SJSA1 (cell line): Measurements from ENCODE around the gene RNPEPL1. TPM values are rescaled to one million over a fixed set of nuclear protein-coding genes. Genes with fewer than 3 reads are reported as not detected.
"Not testable (repeated sequence)": the region's sequence is repeated elsewhere in the genome, so short reads cannot be mapped to it uniquely, and the experiment has no call there.

Experiments used
- DNase-seq, 2 experiments: peaks; one replicate each; pipeline ENCODE4 v3.0.0-alpha.2; 2015 to 2020; ENCODE audit warnings: low spot score in 2 of 2, low read depth in 1 of 2
- H3K27ac ChIP-seq: fragments of 250-450 bp; sonication (Bioruptor Pico); 2 replicates; pipeline ENCODE4 v1.5.1; 2020; ENCODE audit warnings: mild to moderate bottlenecking, moderate library complexity
- H3K27me3 ChIP-seq: fragments of 250-450 bp; sonication (Bioruptor Pico); replicated peaks from 2 replicates; pipeline ENCODE4 v1.5.1; 2020; ENCODE audit warnings: mild to moderate bottlenecking, moderate library complexity
- H3K36me3 ChIP-seq: fragments of 250-450 bp; sonication (Bioruptor Pico); 2 replicates; pipeline ENCODE4 v1.5.1; 2020; ENCODE audit warnings: mild to moderate bottlenecking
- H3K4me1 ChIP-seq: fragments of 250-450 bp; sonication (Bioruptor Pico); replicated peaks from 2 replicates; pipeline ENCODE4 v1.6.1; 2021; ENCODE audit warnings: mild to moderate bottlenecking
- H3K4me3 ChIP-seq: fragments of 250-450 bp; sonication (Bioruptor Pico); 2 replicates; pipeline ENCODE4 v1.5.1; 2020; ENCODE audit warnings: mild to moderate bottlenecking
- H3K9me3 ChIP-seq: fragments of 250-450 bp; sonication (Bioruptor Pico); replicated peaks from 2 replicates; pipeline ENCODE4 v1.5.1; 2020; ENCODE audit warnings: mild to moderate bottlenecking
- total RNA-seq: library from RNA; depleted of rRNA; stranded (reverse); fragments of >200 nt; shearing (Covaris generic); gene quantifications from 2 replicates; pipeline ENCODE4 v1.2.3, GENCODE V29; 2014; rRNA removed

RNPEPL1 gene
- 14.3 and 14.9 TPM in 2 replicates for total RNA-seq

DNA sequence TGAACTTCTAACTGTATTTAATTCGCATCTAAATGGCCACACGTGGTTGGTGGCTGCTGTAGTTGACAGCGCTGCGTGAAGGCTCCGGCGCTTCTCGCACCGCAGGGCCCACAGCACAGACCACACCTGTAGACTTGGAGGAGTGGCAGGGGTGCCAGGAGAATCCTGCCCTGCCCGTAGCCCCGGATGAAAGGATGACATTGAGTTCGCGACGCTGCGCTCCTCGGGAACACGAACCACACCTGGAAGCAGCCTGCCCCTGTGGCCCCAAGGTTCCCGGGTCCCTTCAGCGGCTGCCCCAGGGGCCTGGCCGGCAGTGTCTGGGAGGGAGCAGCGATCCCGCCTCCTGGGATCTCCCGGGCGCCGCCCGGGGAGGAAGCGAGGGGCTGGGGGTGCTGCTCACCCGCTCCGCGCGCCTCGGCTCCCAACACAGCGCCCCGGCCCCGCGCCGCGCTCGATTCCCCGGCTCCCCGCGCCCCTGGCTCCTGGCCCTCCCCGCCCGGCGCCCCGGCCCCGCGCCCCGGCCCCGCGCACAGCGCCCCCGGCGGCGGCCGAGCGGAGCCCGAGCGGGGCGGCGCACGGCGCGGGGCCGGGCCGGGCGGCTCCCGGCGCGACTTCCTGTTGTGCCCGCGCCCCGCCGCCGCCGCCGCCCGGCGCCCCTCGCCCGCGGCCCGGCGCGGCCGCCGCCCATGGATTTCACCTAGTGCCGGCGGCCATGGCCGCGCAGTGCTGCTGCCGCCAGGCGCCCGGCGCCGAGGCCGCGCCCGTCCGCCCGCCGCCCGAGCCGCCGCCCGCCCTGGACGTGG, at the start of gene RNPEPL1:
RNPEPL1 (plus strand) TSS at position 613 of the 806 bp plus-strand sequence; CDS start at position 716, 103 bp downstream.
- Histone ChIP-seq H3K36me3 (peaks cover 9% of the 10 kb centered on the region; the same call in 1 of the 2 replicates), H3K27me3 (no peaks in the 10 kb centered on the region), H3K27ac (no peak within 1 kb of the TSS), H3K4me3 (peak within 1 kb of the TSS; percentile 61), H3K4me1 (peaks cover 52% of the 10 kb centered on the region), H3K9me3 (peaks cover 3% of the 10 kb centered on the region; the same call in 1 of the 2 replicates)
- peak; percentile 42 to 48 for DNase-seq

- DNase-seq: peak in 1 of 2 experiments; percentile 7
- H3K27ac ChIP-seq: no peak overlapping the region
- peaks cover 2% of the 10 kb centered on the region for H3K4me1 ChIP-seq
- no peaks in the 10 kb centered on the region for H3K9me3 ChIP-seq
- H3K4me3 ChIP-seq: no peak overlapping the region
- H3K36me3 ChIP-seq: peaks cover 11% of the 10 kb centered on the region
- peaks cover 14% of the 10 kb centered on the region for H3K27me3 ChIP-seq
Observed at GRCh38 chr2:240518981-240519380, 49.3 kb upstream of the RNPEPL1 start.

GRCh38 chr2:240519396-240520129, 48.7 kb upstream of the RNPEPL1 start:
- DNase-seq: peak in 1 of 2 experiments; percentile 30
- Histone ChIP-seq H3K27ac (no peak overlapping the region), H3K9me3 (no peaks in the 10 kb centered on the region; the same call in 1 of the 2 replicates), H3K27me3 (peaks cover 14% of the 10 kb centered on the region), H3K4me1 (no peaks in the 10 kb centered on the region), H3K36me3 (peaks cover 11% of the 10 kb centered on the region), H3K4me3 (no peak overlapping the region)

GRCh38 chr2:240520130-240520973, 47.9 kb upstream of the RNPEPL1 start:
- Histone ChIP-seq H3K36me3 (peaks cover 18% of the 10 kb centered on the region), H3K4me3 (no peak overlapping the region), H3K27ac (no peak overlapping the region), H3K4me1 (no peaks in the 10 kb centered on the region), H3K27me3 (peaks cover 14% of the 10 kb centered on the region), H3K9me3 (peaks cover 7% of the 10 kb centered on the region)
- peak in 1 of 2 experiments; percentile 35 for DNase-seq

- Histone ChIP-seq H3K27me3 (peaks cover 14% of the 10 kb centered on the region), H3K9me3 (peaks cover 13% of the 10 kb centered on the region), H3K27ac (no peak overlapping the region), H3K4me1 (no peaks in the 10 kb centered on the region), H3K4me3 (no peak overlapping the region), H3K36me3 (peaks cover 22% of the 10 kb centered on the region)
- DNase-seq: peak in 1 of 2 experiments; percentile 34
Observed at GRCh38 chr2:240520974-240521350, 47.3 kb upstream of the RNPEPL1 start.

DNA sequence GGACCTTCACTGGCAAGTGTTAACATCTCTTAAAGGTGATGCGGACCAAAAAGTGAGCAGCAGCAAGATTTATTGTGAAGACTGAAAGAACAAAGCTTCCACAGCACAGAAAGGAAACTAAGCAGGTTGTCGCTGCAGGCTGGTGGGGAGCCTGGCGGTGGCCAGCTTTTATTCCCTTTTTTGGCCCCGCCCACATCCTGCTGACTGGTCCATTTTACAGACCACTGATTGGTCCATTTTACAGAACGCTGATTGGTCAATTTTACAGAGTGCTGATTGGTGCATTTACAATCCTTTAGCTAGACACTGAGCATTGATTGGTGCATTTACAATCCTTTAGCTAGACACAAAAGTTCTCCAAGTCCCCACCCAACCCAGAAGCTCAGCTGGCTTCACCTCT, 46.4 kb upstream of the RNPEPL1 start:
- Histone ChIP-seq H3K27me3 (peaks cover 14% of the 10 kb centered on the region), H3K9me3 (peaks cover 15% of the 10 kb centered on the region), H3K36me3 (peaks cover 22% of the 10 kb centered on the region)
- not testable (repeated sequence) for H3K27ac ChIP-seq, H3K4me3 ChIP-seq, H3K4me1 ChIP-seq
- peak in 1 of 2 experiments; percentile 20 for DNase-seq

DNA sequence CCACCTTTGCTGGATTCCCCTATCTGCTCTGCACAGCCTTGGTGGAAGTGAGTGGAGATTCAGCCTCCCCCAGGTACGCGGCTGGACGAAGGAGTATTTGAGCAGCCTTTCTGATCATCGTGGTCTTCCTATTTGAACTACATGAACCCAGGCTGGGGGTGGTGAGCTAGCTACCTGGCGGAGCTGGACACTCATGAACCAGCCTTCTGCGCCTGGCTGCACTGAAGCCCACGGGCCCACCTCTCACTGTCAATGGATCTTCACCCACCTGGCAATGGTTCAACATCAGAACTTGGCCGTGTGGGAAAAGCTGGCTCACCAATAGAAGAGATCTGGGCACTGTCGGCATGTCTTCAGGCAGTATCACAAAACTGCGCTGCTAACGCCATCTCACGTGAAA, 45.9 kb upstream of the RNPEPL1 start:
- H3K36me3 ChIP-seq: peaks cover 22% of the 10 kb centered on the region
- peaks cover 15% of the 10 kb centered on the region for H3K9me3 ChIP-seq
- H3K27ac ChIP-seq: no peak overlapping the region
- no peak overlapping the region for H3K4me3 ChIP-seq
- peak in 1 of 2 experiments; percentile 31 for DNase-seq
- peaks cover 14% of the 10 kb centered on the region for H3K27me3 ChIP-seq
- H3K4me1 ChIP-seq: no peaks in the 10 kb centered on the region

- peaks cover 14% of the 10 kb centered on the region for H3K27me3 ChIP-seq
- peak in 1 of 2 experiments; percentile 36 for DNase-seq
- H3K9me3 ChIP-seq: peaks cover 15% of the 10 kb centered on the region
- H3K4me1 ChIP-seq: no peaks in the 10 kb centered on the region
- H3K27ac ChIP-seq: no peak overlapping the region
- H3K4me3 ChIP-seq: no peak overlapping the region
- peaks cover 23% of the 10 kb centered on the region for H3K36me3 ChIP-seq
Observed at GRCh38 chr2:240523451-240524281, 44.6 kb upstream of the RNPEPL1 start.

DNA sequence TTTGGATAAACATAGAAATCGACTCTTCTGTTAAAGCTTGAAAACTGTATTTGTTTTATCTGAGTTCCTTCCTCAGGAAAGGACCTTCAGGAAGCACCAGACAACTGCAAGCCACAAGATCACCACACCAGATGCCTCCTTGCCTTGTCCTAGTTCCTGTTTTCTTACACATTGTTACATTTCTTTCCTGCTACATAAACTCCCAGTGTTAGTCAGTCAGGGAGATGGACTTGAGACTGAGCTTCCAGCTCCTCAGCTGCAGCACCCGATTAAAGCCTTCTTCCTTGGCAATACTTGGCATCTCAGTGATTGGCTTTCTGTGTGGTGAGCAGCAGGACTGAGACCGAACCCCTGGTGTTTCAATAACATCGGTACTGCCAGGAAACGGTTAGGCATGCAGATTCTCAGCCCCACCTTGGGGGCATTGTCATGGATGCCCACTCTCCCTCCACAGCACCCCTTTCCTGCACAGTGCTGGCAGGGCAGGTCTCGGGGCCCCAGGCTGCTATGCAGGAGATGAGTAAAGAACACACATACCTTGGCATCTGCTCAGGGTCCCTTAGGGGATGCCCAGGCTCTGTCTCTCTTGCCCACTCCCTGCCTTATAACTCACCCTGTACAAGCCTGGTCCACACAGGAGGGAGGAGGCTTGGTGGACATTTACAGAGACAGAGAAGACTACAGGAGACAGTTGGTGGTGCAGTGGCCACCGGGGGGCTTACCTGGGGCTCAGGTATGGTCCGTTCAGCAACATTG, 43.1 kb upstream of the RNPEPL1 start:
- Histone ChIP-seq H3K27ac (no peak overlapping the region), H3K4me1 (no peaks in the 10 kb centered on the region), H3K36me3 (peaks cover 29% of the 10 kb centered on the region), H3K9me3 (peaks cover 15% of the 10 kb centered on the region), H3K4me3 (no peak overlapping the region), H3K27me3 (peaks cover 6% of the 10 kb centered on the region)
- DNase-seq: peak in 1 of 2 experiments; percentile 19

DNA sequence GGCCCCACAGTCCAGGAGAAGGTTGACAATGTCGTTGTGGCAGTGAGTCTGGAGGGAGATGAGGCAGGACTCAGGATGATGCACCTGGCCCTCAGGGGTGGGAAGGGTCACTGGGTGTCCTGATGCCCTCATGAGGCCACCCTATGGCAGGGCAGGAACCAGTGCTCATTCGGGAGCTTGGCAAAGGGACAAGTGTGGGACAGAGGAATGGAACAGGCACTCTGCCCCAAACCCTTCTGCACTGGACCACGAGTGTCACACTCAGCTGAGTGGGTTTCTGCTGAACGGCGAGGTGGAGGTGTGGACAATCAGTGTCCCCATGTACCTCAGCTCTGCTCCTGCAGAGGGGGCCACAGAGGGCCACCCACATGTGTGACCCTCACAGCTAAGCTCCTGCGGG, 42.5 kb upstream of the RNPEPL1 start:
- H3K4me3 ChIP-seq: no peak overlapping the region
- no peaks in the 10 kb centered on the region for H3K4me1 ChIP-seq
- H3K27ac ChIP-seq: no peak overlapping the region
- peaks cover 29% of the 10 kb centered on the region for H3K36me3 ChIP-seq
- peaks cover 15% of the 10 kb centered on the region for H3K9me3 ChIP-seq
- H3K27me3 ChIP-seq: no peaks in the 10 kb centered on the region
- DNase-seq: peak in 1 of 2 experiments; percentile 36

GRCh38 chr2:240526521-240526920, 41.8 kb upstream of the RNPEPL1 start:
- H3K4me3 ChIP-seq: no peak overlapping the region
- peaks cover 35% of the 10 kb centered on the region for H3K36me3 ChIP-seq
- no peak overlapping the region for H3K27ac ChIP-seq
- peaks cover 18% of the 10 kb centered on the region for H3K9me3 ChIP-seq
- no peaks in the 10 kb centered on the region for H3K27me3 ChIP-seq
- H3K4me1 ChIP-seq: no peaks in the 10 kb centered on the region
- DNase-seq: no peak

- Histone ChIP-seq H3K9me3 (peaks cover 23% of the 10 kb centered on the region), H3K27me3 (no peaks in the 10 kb centered on the region), H3K36me3 (peaks cover 35% of the 10 kb centered on the region), H3K4me3 (no peak overlapping the region), H3K4me1 (no peaks in the 10 kb centered on the region), H3K27ac (no peak overlapping the region)
- DNase-seq: no peak
Observed at GRCh38 chr2:240527153-240527750, 41.0 kb upstream of the RNPEPL1 start.
